ENCODE results near the gene SPACA7.

The SPACA7 gene, protein sequence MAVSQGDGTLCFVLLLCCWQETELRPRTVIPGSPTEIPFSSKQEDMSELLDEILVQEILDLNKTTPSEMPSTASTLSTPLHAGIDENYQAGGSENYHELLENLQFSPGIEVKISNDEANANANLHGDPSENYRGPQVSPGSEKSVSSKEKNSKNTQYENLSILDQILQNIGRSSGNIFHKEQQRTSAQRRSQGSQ

DNA sequence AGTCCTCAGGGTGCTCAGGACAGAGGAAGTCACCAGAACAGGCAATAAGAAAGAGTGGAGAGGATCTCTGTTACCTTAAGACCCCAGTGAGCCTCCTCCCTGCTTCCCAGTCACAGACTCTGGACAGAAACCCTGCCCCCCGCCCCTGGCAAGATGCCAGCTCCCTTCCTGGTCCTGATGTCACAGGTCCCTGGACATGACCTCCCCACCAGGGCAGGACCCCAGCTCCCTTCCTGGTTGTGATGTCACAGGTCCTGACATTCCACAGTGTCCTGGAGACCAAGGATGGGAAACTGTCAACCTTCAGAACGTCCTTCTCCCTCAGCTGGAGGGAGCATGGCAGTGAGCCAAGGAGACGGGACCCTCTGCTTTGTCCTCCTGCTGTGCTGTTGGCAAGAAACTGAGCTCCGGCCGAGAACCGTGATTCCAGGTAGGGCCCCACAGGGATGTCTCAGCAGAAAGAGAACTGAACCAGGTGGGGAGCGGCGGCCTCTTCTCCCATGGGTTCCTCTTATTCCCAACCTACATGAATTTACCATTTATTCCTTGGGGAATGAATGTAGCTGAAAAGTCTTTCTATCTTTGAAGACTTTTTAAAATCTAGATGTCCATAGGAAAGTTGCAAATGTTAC, at the start of gene SPACA7:
Gene SPACA7, plus strand, starts transcription at position 306 of the 632 bp plus-strand sequence. Its CDS starts 31 bp downstream, at position 337.
- DNase-seq = peak; percentile 54

DNA sequence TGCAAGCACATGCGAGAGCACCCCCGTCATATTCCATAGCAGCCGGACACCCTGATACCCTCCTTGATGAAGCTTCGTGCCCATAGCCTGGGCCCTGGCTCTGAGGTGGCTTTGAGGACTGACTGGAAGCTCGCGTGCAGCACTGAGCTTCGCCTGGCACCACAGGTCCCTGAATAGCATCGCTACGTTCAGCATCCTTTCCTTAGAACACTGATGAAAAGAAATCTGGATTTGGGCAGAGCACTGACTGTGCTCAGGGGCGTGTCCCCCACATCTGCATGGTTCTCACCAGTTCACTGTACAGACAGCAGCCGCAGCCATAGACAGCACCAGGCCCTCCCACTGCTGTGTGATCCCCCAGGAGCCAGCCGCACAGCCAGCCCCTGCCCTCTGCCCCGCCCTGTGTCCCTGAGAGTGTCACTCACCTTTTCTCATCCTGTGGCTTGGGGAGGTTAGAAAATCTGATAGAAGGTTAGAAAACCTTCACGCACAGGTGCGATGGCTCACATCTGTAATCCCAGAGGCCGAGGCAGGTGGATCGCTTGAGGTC, 49.3 kb upstream of the SPACA7 start:
- no peak for DNase-seq

DNA sequence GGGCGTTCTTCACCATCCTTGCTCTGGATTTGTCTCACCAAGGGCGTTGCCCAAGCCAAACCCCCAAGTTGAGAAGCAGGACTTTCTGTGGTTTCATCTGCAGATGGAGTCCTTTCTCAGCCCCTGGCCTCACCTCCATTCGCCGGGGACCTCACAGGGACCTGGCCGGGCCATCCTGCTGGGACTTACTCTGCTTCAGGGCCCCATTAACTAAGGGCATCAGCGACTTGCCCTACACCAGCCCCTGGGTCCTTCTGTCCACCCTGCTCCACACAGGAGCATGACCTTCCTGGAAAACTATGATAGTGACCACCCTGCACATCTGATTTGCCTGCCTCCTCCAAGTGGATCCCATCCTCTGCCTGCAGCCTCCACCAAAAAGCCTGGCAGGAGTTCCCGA, 47.2 kb upstream of the SPACA7 start:
- DNase-seq = no peak

DNA sequence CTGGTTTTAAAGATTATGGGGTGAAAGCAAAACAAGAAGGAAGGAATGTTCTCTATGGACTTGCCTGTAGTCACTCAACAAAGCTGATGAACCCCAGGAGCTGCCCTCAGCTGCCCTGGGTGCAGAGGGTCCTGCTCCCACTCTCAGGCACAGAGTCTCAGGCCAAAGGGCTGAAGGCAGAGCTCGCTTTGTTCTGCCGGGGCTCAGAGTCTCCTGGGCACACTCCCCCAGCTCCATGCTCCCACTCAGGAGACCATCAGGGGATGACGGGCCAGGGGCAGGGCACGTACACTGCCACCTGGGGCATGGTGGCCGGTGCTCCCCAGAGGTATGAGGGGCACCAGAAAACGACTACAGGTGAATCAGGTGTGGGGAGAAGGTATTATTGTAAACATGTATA, 46.8 kb upstream of the SPACA7 start:
- DNase-seq = no peak

DNA sequence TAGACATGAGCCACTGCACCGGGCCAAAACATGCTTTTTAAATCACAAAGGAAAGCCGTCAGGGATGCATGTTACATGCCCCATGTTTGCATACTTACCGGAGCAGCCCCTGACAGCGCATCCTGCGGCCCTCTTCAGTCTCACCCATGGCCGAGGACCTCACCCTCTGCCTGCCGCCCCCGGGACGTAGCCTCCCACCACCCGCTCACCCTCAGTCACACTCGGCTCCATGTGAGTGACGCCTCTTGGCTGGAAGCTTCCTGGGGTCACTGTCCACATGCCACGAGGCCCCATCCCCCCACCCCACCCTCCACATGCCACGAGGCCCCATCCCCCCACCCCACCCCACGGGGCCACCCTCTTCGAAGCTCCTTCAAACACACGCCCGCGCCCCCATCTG, 46.1 kb upstream of the SPACA7 start:
- no peak for DNase-seq

DNA sequence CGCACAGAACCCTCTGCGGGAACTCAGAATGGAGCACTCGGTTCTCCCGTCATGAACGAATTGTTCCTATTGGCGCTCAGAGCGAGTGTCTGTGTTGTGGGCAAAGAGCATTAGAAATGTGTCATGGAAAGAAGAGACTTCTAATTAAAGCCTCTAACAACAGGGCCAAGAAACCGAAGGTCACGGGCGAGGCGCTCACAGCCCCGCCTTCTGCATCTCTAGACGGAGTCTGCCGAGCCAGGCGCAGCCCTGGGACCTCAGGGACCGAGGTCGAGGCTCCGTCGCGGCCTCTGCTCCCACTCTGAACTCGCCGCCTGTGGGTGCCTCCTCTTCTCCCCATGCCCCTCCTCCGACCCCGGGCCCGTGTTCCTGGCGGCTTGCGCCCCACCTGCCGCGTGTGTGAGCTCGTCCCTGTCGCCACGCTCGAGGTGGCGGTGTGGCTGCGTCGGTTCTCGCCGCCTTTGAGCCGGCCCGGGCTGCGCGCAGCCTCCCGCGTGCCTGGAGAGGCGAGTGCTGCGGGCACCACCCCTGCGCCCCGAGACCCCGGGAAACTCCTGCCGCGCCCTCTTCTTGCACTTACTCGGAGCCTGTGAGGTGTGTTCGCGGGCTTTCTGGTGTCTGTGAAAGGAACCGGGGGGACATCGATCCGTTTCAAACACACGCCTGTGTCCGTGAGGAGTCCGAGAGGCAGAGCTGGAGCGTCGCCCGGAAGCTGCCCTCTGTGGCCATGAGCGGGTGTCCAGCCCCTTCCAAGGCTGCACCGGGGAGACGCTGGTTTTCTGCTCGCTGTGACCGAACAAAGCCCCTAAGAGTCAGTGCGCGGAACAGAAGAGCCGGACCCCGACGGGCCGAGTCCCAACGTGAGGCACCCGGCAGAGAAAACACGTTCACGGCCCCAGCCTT, 45.4 kb upstream of the SPACA7 start:
- DNase-seq = no peak

DNA sequence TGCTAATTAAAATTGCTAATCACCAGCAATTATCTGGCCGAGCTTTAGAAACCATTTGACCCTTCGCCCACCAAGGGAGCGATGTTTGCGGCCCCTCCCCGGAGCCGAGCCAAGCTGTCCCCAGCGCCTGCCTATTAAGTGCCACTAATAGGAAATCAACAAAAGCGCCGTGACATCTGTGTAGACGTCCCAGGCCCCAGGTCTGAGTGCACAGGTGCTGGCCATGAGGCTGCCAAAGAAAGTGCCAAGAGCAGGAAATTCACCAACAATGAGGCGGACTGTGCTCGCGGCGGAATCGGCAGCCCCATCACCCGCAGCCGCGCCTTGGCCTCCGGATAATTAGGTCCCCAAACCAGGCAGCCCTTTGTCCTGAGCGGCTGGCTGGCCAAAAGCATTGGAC, 44.5 kb upstream of the SPACA7 start:
- DNase-seq = no peak

DNA sequence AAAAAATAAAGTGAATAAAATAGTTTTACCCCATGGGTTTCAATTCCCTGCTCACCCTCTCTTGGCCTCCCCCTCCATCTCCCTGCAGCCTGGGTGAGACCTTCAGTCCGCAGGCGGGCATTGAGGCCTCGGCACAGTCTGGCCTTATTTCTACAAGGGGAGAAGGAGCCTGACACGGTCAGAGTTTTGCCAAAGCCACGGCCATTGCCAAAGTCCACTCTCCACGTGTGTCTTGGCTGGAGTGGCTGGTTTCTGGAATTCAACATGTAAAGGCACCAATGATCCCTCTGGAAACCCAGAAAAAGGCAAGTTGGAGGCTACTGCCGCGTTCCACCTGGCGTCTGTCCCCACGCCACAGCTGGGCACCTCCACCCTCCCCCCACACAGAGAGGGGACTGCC, 43.4 kb upstream of the SPACA7 start:
- DNase-seq = no peak

DNA sequence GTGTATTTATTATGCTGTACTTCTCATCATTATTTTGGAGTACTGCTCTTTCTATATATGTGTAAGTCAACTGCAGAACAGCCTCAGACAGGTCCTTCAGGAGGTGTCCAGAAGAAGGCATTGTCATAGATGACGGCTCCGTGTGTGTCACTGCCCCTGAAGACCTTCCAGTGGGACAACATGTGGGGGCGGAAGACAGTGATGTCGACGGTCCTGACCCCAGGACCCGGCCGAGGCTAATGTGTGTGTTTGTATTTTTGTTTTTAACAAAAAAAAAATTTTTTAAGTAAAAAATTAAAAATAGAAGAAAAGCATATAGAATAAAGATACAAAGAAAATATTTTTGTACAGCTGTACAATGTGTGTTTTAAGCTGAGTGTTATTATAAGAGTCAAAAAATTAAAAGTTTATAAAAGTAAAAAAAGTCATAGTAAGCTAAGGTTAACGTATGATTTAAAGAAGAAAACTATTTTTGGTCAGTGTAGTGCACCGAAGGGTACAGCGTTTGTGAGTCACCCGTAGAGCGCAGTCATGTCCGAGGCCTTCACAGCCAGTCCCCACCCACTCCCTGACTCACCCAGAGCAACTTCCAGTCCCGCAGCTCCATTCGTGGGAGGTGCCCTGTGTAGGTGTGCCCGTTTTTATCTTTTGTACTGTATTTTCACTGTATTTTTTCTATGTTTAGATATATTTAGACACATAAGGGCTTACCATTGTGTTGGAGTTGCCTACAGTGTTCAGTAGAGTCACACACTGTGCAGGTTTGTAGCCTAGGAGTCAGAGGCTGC, 42.2 kb upstream of the SPACA7 start:
- DNase-seq = no peak

DNA sequence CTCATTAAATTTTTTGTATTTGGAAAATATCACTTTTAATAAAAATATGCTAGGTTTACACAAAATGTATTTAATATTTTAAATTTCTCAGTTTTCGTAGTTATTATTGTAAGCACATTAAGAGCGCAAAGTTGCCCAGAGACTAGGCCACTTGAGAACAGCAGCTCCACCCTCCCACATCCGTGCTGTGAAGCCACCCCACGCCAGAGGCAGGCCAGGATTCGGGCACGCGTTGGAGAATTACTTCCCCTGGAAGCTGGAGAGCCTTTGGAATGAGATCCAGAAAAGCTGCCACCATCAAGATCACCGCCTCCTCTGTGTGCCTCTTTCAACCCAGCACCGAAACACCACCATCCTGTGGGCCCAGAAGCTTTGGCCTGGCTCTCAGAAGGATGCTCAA, 41.0 kb upstream of the SPACA7 start:
- no peak for DNase-seq

DNA sequence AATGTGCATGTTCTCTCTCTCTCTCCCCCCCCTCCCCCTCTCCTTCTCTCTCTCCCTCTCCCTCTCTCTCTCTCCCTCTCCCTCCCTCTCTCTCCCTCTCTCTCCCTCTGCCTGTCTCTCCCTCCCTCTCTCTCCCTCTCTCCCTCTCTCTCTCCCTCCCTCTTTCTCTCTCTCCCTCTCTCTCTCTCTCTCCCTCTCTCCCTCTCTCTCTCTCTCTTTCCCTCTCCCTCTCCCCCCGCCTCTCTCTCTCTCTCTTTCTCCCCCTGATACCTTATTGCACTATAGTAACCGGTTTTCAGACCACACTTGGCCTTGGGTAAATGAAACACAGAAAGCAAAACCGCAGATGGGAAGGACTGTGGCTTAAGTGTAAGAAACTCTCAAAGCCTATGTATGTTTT, 34.7 kb upstream of the SPACA7 start:
- DNase-seq = no peak

DNA sequence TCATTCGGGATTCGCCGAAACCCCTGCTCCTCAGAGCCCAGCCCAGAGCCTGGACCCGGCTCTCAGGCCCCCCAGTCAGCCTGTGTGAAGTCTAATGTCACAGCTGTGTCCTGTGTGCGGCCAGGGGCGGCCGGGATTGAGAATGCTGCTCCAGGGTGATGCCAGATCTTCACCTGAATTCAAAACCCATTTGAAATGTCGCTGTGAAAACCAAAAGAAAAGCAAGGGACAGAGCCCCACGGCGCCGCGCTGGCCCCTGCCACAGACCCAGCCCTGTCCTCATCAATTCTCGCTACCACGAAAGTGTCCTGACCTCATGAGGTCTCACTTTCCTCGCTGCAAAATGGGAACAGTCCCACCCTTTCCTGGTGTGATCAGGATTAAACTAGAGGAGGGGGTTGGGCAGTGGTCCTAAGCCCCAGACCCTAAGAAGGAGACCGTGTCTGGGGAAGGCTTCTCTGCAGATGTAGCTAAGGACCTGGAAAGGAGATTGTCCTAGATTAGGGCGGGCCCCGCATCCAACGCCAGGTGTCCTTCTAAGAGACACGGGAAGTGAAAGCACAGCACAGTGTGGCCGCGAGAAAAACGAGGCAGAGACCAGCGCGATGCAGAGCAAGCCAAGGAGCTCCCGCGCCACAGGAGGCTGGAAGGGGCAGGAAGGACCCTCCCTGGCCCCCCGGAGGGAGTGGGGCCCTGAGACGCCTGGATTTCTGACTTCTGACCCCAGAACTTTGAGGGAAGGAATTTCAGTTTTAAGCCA, 34.0 kb upstream of the SPACA7 start:
- DNase-seq = no peak

DNA sequence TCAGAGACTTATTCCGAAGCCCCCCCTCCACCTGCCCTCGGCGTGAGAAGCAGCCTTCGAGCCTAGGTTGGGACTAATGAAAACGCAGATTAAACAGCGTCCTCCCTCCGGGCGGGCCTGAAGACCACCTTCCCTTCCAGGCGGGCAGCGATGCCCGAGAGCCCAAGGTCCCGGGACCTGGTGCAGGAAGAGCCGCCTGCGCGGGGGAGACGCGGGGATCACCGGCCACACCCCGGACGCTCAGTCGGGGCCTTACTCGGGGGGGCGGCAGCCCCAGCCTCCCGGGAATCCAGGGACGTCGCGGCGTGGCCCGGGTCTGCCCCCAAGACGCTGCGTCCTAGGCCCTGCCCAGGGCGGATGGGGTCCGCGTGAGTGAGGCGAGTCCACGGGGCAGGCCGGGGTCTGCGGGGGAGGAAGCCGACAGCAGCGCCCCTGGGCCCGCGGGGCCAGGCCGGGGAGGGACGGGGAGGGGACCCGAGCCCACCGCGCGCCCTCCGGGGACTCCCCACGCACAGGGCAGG, 33.3 kb upstream of the SPACA7 start:
- no peak for DNase-seq

DNA sequence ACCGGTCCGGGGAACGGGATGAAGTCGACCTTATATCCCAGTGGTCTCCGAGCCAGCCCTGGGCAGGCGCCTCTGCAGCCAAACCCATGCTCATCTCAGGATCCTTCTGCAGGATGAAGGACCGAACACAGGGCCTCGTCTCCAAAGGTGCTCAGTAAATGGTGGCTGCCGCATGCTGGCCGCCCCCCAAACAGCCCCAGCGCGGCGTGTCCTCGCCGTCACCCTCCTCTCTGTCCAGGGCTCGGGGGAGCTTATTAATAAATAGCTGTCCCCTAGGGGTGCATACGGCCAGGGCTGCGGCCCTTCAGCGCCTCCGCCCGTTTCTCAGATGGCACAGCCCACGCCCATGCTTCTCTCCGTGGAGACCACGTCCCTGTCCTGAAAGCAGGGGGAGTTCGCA, 32.6 kb upstream of the SPACA7 start:
- no peak for DNase-seq

DNA sequence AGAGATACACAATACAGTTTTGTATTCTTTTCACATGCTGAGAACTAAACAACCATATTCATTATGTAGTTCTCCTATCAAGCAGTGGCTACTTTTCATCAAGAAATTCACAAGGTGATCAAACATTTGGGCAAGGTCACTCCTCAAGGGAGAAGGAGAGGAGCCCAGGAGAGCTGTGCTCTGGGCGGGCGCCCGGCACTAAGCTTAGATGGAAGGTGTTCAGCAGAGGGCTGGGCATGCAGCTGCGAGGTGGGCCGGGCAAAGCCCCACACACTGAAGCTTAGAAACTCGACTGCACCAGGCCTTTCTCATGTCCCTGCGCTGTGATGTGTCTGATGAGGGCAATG, 30.4 kb upstream of the SPACA7 start:
- no peak for DNase-seq

DNA sequence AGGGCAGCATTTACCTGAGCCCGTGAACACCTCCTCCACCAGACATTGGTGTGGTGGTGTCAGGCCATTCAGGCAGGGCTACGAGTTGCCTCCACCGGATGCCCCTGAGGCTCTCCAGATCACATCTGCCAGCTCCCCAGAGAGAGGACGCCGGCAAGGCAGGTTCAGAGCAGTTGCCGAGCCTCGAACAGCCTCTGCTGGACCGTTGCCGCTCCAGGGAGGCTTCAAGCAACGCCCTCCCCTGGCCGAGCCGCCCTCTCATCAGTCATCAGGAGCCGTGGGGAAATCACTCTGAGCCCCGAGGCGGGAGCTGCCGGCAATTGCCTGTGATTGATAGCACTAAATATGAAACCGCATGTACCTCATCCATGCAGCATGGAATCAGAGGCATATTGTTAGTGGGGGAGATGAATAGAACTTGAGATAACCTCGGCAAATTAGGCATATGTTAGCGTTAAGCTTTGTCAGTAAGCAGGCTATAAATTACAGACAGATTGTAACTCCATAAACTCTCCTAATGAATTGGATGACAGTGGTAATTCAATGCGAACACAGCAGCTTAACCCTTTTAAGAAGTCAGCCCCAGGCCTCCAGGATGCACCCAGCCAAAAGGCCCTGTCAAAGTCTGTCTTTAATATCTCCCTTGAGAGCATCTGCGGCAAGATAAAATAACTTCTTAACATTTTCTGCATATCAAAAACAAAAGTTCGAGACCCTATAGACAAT, 29.8 kb upstream of the SPACA7 start:
- DNase-seq = peak; percentile 85

DNA sequence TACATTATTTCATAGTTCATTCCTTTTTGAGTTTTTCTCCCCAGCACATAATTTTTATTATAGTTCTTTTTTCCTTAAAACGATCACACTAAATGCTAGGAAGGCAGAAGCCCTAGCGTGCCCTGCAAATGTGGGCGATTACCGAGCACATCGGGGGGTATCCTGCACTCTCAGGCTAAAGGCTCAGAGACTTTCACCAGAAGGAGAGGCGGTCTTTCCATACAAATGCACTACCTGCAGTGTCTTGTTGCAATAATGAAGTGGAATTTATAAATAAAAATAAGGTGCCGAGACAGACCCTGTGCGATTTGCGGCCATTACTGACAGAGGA, 29.3 kb upstream of the SPACA7 start:
- no peak for DNase-seq

DNA sequence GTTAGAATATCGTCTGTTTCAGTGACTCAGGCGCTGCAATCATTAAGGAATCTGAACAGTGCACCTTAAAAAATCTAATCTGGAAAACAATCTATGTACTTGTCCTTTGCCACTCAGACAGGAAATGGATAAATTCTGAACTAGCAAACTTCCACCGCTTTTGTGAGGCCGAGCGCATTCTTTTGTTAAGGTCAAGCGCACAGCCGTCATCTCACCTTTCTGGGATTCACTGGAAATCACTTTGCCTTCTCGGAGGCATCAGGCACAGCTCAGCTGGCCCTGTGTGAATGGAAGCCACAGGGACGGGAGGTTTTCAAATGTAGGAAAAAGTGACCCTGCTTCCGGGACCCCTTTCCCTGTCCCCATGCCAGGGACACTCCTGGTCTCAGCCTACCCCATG, 28.2 kb upstream of the SPACA7 start:
- DNase-seq = no peak

DNA sequence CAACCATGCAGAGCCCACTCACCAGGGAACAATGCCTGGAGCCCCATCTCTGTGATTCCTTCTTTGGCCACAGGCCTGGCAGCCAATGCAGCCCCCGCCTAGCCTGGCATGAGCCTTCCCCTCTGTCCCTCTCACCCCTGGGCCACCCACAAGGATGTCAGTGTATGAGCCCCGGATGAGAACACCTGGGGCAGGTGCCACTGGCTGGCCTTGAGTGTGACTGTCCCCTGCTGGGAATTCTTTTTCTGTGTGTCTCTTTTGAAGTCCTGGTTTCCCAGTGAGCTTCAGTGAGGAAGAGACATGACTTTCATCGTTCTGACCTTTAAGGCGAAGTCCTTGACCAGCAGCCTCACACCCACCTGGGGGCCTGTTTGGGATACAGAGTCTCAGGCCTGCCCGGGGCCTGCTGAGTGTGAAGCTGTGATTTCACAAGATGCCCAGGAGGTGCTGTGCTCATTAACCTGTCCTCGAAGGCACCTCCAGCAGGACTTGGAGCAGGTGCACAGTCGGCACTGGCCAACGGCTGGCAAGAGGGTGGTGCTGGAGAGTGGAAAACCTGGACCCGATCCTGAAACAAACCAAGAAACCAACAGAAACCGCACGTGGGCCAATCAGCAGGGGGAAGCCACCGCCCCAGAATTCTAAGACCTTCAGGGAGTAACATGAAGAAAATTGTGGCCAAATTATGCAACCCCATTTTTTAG, 27.4 kb upstream of the SPACA7 start:
- DNase-seq = peak; percentile 30

DNA sequence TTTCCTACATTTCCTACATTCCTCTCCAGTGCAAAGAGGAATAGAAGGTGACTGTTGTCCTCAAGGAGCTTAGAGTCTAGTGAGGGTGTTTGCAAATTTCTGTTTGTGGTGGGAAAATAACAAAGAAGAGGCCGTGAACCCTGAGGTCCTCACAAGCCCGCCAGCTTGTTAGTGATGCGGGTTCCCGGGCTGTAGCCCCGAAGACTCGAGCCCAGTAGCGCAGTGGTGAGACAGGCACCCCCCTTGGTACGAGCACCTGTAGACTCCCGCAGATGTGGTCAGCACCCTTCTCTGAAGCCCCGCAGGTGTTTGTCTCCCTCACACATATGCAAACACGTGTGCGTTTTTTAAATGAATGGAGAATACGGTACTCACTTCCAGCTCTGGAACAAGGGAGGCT, 26.5 kb upstream of the SPACA7 start:
- no peak for DNase-seq

DNA sequence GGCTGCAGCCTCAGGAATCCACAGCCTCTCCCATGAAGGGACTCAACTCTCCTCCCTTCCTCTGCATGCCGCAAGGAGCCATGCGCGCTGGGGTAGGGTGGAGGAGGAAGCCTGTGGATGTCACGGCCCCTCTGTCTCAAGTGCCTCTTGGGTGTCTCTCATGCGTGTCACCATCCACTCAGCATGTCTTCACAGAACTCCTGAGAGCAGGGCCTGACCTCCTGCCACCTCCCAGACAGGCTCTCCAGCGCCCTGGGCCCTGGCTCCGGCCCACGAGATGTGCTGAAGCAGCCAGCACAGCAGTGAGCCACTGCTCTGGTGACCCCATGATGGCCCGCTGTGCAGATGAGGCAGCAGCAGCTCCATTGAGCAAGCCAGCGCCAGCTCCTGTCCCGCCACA, 25.9 kb upstream of the SPACA7 start:
- DNase-seq = no peak

Data from NCI-H345 (cell line).